Stimulated activated CD4-positive, alpha-beta T cell treated with anti-CD3 and anti-CD28 coated beads, Interleukin-4, amount 100 ng/mL, for 1 hour (primary cell): ENCODE results near the gene CTTNBP2.

Experiments
- DNase-seq: peaks from one replicate; pipeline ENCODE4 v3.0.0-alpha.2; 2020

The CTTNBP2 gene

GRCh38 chr7:117784315-117784714 is 88.9 kb downstream of the CTTNBP2 start:
- DNase-seq = no peak

GRCh38 chr7:117782761-117783160 is 90.5 kb downstream of the CTTNBP2 start:
- DNase-seq = no peak

- no peak for DNase-seq
Measured at GRCh38 chr7:117781707-117782106, 91.5 kb downstream of the CTTNBP2 start.

GRCh38 chr7:117780832-117781231 is 92.4 kb downstream of the CTTNBP2 start:
- no peak for DNase-seq

GRCh38 chr7:117777335-117778142 is 95.7 kb downstream of the CTTNBP2 start:
- DNase-seq = no peak

- no peak for DNase-seq
Measured at GRCh38 chr7:117776224-117776623, 97.0 kb downstream of the CTTNBP2 start.

GRCh38 chr7:117775801-117776200 is 97.4 kb downstream of the CTTNBP2 start:
- DNase-seq = no peak

- no peak for DNase-seq
Measured at GRCh38 chr7:117774943-117775342, 98.3 kb downstream of the CTTNBP2 start.

- DNase-seq = no peak
Measured at GRCh38 chr7:117772421-117772820, 100.8 kb downstream of the CTTNBP2 start.

- no peak for DNase-seq
Measured at GRCh38 chr7:117771756-117772155, 101.5 kb downstream of the CTTNBP2 start.

GRCh38 chr7:117769085-117769484 is 104.2 kb downstream of the CTTNBP2 start:
- no peak for DNase-seq

- DNase-seq = no peak
Measured at GRCh38 chr7:117767951-117768350, 105.3 kb downstream of the CTTNBP2 start.

- no peak for DNase-seq
Measured at GRCh38 chr7:117766913-117767312, 106.3 kb downstream of the CTTNBP2 start.

GRCh38 chr7:117764031-117764430 is 109.2 kb downstream of the CTTNBP2 start:
- no peak for DNase-seq

GRCh38 chr7:117762055-117762454 is 111.2 kb downstream of the CTTNBP2 start:
- no peak for DNase-seq

- DNase-seq = no peak
Measured at GRCh38 chr7:117759950-117760640, 113.1 kb downstream of the CTTNBP2 start.

GRCh38 chr7:117757440-117757839 is 115.8 kb downstream of the CTTNBP2 start:
- DNase-seq = no peak

- DNase-seq = no peak
Measured at GRCh38 chr7:117756586-117757085, 116.6 kb downstream of the CTTNBP2 start.

- no peak for DNase-seq
Measured at GRCh38 chr7:117755136-117755535, 118.1 kb downstream of the CTTNBP2 start.

- DNase-seq = no peak
Measured at GRCh38 chr7:117751775-117752174, 121.5 kb downstream of the CTTNBP2 start.

- DNase-seq = no peak
Measured at GRCh38 chr7:117750612-117751563, 122.4 kb downstream of the CTTNBP2 start.

GRCh38 chr7:117741962-117742361 is 131.3 kb downstream of the CTTNBP2 start:
- DNase-seq = no peak

- no peak for DNase-seq
Measured at GRCh38 chr7:117739085-117739484, 134.2 kb downstream of the CTTNBP2 start.
